Lower leg skin (tissue), 4 donors: ENCODE results near the gene FGD4. TPM values are rescaled to one million over a fixed set of nuclear protein-coding genes. Genes with fewer than 3 reads are reported as not detected.
"Not testable (repeated sequence)": the region's sequence is repeated elsewhere in the genome, so short reads cannot be mapped to it uniquely, and the experiment has no call there.

Experiments
- DNase-seq, 2 donors: peaks; one replicate each; pipeline ENCODE4 v3.0.0-alpha.2; 2019; ENCODE audit warnings: low spot score in 2 of 2
- H3K4me3 ChIP-seq: fragments of 200-600 bp; sonication (generic); 2 replicates; pipeline ENCODE4 v1.5.1; 2017; ENCODE audit warnings: mild to moderate bottlenecking, low read depth; ENCODE audit not compliant: poor library complexity, severe bottlenecking
- POLR2A ChIP-seq, 2 donors: fragments of 450-650 bp; IDR thresholded peaks; one replicate each; pipeline ENCODE4 v1.6.1; 2016 to 2017; ENCODE audit warnings: antibody characterized with exemption in 2 of 2, mild to moderate bottlenecking in 1 of 2, moderate library complexity in 1 of 2
- WGBS, 2 donors: methylation state at CpG; one replicate each; pipeline ENCODE4 v1.1.5; 2018; 5-methylcytosine and 5-hydroxymethylcytosine counted together
- intact Hi-C: fragments of 100-400 bp; cut with DNase I; formaldehyde crosslinking; loops from one replicate; pipeline ENCODE4 v1.15.0; 2023; ENCODE audit warnings: low total_unique reads
- total RNA-seq, 4 donors: library from RNA; depleted of rRNA; stranded (reverse); fragments of >200 nt; gene quantifications; one replicate each; pipeline ENCODE4 v1.1.0, GENCODE V29; 2016
- TF ChIP-seq, protein P1 (sequence below), 3 donors: fragments of 450-650 bp; IDR thresholded peaks; one replicate each; pipeline ENCODE4 v1.5.1; 2016; ENCODE audit warnings: antibody characterized with exemption in 3 of 3, mild to moderate bottlenecking in 3 of 3, moderate library complexity in 2 of 3

FGD4 gene
- total RNA-seq, 4 donors from 2014 or later, result 40.0 to 62.8 (median 52.0) TPM

DNA sequence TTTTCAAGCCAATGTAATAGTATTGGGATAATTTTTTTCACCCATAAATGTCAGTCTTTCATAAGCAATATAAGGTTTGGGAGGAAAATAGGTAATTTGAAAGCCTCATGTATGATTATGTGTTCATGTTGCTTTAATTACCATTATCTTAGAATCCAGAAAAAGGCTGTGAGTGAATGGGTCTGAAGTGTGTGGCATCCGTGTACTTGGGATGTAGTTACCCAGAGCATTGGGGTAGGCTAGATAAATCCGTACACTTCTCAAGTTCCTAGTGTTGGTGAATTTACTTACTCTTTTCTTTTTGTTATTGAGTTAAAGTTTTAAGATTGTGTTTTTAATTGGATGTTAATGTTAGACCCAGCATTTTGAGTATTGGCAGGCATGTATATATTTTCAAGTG lies 104.4 kb downstream of the FGD4 start:
- intact Hi-C loops, result no loop called here
- no peak for DNase-seq
- 78 to 88% methylated on average over 2 of the region's 2 CpGs for WGBS, 2 donors
- H3K4me3 ChIP-seq, result no peak overlapping the region
- TF ChIP-seq, protein P1, sequence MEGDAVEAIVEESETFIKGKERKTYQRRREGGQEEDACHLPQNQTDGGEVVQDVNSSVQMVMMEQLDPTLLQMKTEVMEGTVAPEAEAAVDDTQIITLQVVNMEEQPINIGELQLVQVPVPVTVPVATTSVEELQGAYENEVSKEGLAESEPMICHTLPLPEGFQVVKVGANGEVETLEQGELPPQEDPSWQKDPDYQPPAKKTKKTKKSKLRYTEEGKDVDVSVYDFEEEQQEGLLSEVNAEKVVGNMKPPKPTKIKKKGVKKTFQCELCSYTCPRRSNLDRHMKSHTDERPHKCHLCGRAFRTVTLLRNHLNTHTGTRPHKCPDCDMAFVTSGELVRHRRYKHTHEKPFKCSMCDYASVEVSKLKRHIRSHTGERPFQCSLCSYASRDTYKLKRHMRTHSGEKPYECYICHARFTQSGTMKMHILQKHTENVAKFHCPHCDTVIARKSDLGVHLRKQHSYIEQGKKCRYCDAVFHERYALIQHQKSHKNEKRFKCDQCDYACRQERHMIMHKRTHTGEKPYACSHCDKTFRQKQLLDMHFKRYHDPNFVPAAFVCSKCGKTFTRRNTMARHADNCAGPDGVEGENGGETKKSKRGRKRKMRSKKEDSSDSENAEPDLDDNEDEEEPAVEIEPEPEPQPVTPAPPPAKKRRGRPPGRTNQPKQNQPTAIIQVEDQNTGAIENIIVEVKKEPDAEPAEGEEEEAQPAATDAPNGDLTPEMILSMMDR (IDR thresholded peaks at IDR 0.05), result no peak
- no peak for TF ChIP-seq POLR2A (IDR thresholded peaks at IDR 0.05)

DNA sequence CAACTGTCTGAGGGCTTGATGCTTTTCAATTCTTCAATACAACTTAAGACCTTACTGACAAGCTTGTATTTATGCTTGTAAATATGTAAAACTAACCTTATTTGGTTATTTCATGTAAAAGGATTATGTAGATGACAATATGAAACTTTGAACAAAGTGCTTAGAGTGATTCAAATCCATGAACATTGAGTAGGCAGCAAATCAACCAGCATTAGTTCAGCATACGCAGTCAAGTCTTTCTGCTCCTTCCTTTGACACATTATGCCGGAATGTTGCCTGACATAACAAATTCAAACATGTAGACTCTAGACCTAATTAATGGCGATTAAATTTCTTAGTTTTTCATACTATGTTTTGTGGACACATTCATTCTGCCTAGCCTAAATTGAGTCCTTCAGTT lies 105.2 kb downstream of the FGD4 start:
- TF ChIP-seq, protein P1 (IDR thresholded peaks at IDR 0.05), result no peak
- no peak for TF ChIP-seq POLR2A (IDR thresholded peaks at IDR 0.05)
- DNase-seq, result no peak
- 50 to 54% methylated on average over 3 of the region's 3 CpGs for WGBS, 2 donors
- intact Hi-C loops, result no loop called here
- no peak overlapping the region for H3K4me3 ChIP-seq

DNA sequence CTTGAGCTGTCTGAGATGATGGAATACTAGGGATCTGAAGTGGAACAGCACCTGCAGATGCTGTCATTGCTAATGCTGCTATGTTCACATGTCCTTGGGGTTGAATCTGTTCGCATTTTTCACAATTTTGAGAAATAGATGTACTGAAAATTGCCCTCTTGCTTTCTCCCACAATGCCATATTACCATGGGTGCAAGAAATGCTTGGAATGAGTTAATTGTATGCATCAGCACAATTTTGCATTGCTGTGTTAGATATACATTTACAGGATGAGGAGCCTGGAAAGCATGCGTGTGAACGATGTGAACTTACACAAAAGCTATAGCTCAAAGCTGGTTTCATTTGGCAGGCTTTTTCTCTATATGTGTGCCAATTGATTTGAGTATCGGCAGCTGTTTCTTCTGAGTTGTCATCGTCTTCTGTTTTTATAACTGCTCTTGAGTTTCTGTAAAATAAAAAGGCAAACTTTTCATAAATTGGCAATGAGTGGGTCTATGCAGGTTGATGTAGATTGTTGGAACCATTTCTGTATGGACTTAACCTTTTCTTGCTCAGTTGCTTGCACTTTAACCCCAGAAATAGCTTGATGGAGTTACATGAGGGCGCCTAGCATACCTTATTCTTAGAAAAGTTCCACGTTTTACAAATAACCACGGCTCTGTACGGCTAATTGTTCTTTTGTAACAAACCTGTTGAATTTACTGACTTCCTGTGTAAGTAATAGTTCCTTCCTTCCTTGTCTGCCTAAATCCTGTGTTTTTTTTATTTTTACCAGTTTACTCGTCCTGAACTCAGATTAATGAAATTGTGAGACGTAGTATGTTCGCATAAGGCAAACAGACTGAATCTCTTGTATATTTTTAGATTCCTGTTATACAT lies 105.9 kb downstream of the FGD4 start:
- 54 to 56% methylated on average over 12 of the region's 12 CpGs for WGBS, 2 donors
- no peak overlapping the region for H3K4me3 ChIP-seq
- TF ChIP-seq, protein P1 (IDR thresholded peaks at IDR 0.05), result no peak
- no peak for TF ChIP-seq POLR2A (IDR thresholded peaks at IDR 0.05)
- DNase-seq, result no peak
- intact Hi-C loops, result no loop called here

DNA sequence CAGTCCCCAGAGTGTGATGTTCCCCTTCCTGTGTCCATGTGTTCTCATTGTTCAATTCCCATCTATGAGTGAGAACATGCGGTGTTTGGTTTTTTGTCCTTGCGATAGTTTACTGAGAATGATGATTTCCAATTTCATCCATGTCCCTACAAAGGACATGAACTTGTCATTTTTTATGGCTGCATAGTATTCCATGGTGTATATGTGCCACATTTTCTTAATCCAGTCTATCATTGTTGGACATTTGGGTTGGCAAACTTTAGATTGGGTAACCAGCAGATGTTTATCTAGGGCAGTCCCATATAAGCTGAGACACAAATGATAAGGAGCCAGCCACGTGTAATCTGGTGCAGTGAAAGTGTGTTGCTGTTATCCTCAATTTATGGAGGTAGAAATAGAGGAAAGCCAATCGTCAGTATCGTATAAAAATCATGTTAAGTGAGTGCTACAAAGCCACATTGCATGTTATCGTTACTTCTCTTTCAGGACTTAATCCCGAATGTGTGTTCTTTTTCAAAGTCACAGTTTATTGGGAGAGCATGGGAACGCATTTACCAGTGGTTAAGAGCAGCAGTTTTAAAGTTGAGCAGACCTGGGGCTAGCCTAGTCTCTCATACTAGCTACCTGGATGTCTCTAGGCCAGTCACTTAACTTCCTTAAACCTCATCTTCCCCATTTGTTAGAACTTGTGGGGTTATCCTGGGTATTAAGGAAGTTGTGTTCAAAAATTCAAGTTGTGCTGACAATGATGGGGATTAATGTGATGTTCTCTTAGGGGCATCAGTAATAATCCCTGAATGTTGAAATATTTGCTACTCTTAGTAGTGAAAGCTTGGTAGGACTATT lies 108.0 kb downstream of the FGD4 start:
- H3K4me3 ChIP-seq, intact Hi-C loops, DNase-seq: not testable (repeated sequence)
- WGBS, 2 donors, result 85 to 86% methylated on average over 6 of the region's 8 CpGs

DNA sequence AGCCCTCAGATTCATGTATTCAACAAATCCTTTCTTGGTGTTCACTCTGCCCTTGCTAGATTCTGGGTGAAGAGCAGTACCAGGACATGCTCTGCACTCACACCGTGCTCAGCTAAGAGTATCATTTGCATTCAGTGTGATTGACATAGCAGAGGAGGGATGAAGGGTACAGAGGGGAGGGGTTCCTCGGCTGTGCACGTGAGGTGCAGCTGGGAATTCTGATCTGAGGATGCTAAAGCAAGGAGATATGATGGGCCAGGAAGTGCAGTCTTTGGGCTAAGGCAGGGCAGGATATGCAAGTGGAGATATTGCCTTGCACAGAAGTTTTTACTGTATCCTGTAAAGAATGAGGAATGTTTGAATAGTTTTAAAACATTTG lies 108.6 kb downstream of the FGD4 start:
- no peak for TF ChIP-seq POLR2A (IDR thresholded peaks at IDR 0.05)
- TF ChIP-seq, protein P1 (IDR thresholded peaks at IDR 0.05), result no peak
- intact Hi-C loops, result no loop called here
- 57 to 72% methylated on average over 3 of the region's 3 CpGs for WGBS, 2 donors
- no peak overlapping the region for H3K4me3 ChIP-seq
- DNase-seq, result no peak

DNA sequence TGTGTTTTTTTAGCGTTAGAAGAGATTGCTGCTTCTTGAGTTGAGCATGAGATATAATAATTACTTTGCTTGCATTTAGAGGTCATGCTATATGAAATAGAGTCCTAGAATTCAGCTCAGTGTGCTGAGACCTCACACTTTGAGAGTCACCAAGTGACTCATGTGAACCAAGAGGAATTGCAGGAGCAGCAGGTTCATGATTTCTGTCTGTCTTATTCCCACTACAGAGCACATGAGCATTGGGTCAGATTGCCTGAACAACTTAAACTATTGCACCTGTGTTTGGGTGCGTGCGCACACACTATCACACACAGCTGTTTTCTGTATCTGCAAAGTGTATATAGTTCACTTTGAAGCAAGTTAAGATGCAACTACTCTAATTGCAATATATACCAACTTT lies 109.3 kb downstream of the FGD4 start:
- WGBS, 2 donors, result 87 to 94% methylated on average over 3 of the region's 3 CpGs
- no peak for TF ChIP-seq POLR2A (IDR thresholded peaks at IDR 0.05)
- TF ChIP-seq, protein P1 (IDR thresholded peaks at IDR 0.05), result no peak
- DNase-seq, result no peak
- intact Hi-C loops, result no loop called here
- no peak overlapping the region for H3K4me3 ChIP-seq
